GM21576 (cell line): ENCODE measurements around the gene CSMD2.

Experiments
- ATAC-seq: cut with Tn5 transposase; IDR thresholded peaks from one replicate; pipeline ENCODE4 v1.9.1; 2021; ENCODE audit warnings: mild to moderate bottlenecking, moderate library complexity; ENCODE audit not compliant: unreplicated experiment

The CSMD2 gene

GRCh38 chr1:33470495-33471012 is 694.5 kb downstream of the CSMD2 start:
- no peak for ATAC-seq

GRCh38 chr1:33469691-33470090 is 695.3 kb downstream of the CSMD2 start:
- no peak for ATAC-seq

- no peak for ATAC-seq
Observed at GRCh38 chr1:33468967-33469366, 696.1 kb downstream of the CSMD2 start.

- ATAC-seq = no peak
Observed at GRCh38 chr1:33468531-33468930, 696.5 kb downstream of the CSMD2 start.

GRCh38 chr1:33468011-33468410 is 697.0 kb downstream of the CSMD2 start:
- ATAC-seq = no peak

GRCh38 chr1:33466159-33466558 is 698.9 kb downstream of the CSMD2 start:
- no peak for ATAC-seq

GRCh38 chr1:33465316-33465715 is 699.7 kb downstream of the CSMD2 start:
- ATAC-seq = no peak

- ATAC-seq = no peak
Observed at GRCh38 chr1:33464552-33464951, 700.5 kb downstream of the CSMD2 start.
